H9 (cell line): ENCODE results near the gene RPN1. TPM values are rescaled to one million over a fixed set of nuclear protein-coding genes. Genes with fewer than 3 reads are reported as not detected.

Experiments
- DNase-seq: peaks from one replicate; pipeline ENCODE4 v3.0.0-alpha.2; 2017
- H2AFZ ChIP-seq: one replicate; pipeline ENCODE4 v1.6.1; 2013; ENCODE audit warnings: mild to moderate bottlenecking, low read length, control low read depth, moderate library complexity
- H2AK5ac ChIP-seq: 2 replicates; pipeline ENCODE4 v1.6.1; 2013; ENCODE audit warnings: low read length, control low read depth, mixed read lengths; ENCODE audit not compliant: insufficient read length
- H2BK120ac ChIP-seq: one replicate; pipeline ENCODE4 v1.6.1; 2013; ENCODE audit warnings: low read depth, mild to moderate bottlenecking, low read length, control low read depth, inconsistent platforms; ENCODE audit not compliant: poor library complexity, severe bottlenecking
- H2BK12ac ChIP-seq: 2 replicates; pipeline ENCODE4 v1.6.1; 2013; ENCODE audit warnings: low read length, control low read depth, mixed read lengths, low read depth; ENCODE audit not compliant: insufficient read length
- H2BK15ac ChIP-seq: 2 replicates; pipeline ENCODE4 v1.6.1; 2013; ENCODE audit warnings: low read depth, low read length, control low read depth
- H2BK20ac ChIP-seq: one replicate; pipeline ENCODE4 v1.6.1; 2013; ENCODE audit warnings: low read depth, mild to moderate bottlenecking, low read length, control low read depth, inconsistent platforms; ENCODE audit not compliant: poor library complexity, severe bottlenecking
- H2BK5ac ChIP-seq: 2 replicates; pipeline ENCODE4 v1.6.1; 2013; ENCODE audit warnings: low read length, control low read depth, mixed read lengths; ENCODE audit not compliant: insufficient read length
- H3K14ac ChIP-seq: 2 replicates; pipeline ENCODE4 v1.6.1; 2013; ENCODE audit warnings: low read length, control low read depth; ENCODE audit not compliant: insufficient read depth
- H3K18ac ChIP-seq: 2 replicates; pipeline ENCODE4 v1.6.1; 2013; ENCODE audit warnings: low read depth, mild to moderate bottlenecking, mixed read lengths, low read length, control low read depth; ENCODE audit not compliant: insufficient read length
- H3K23ac ChIP-seq: 2 replicates; pipeline ENCODE4 v1.6.1; 2013; ENCODE audit warnings: low read length, control low read depth, mixed read lengths, low read depth; ENCODE audit not compliant: insufficient read length
- H3K23me2 ChIP-seq: 2 replicates; pipeline ENCODE4 v1.6.1; 2013; ENCODE audit warnings: low read depth, mild to moderate bottlenecking, mixed read lengths, low read length, control low read depth; ENCODE audit not compliant: insufficient read length, poor library complexity, severe bottlenecking
- H3K27ac ChIP-seq: 2 replicates; pipeline ENCODE4 v1.5.1; 2013; ENCODE audit warnings: low read length, control low read depth, mixed read lengths, low read depth; ENCODE audit not compliant: insufficient read length
- H3K27me3 ChIP-seq: 2 replicates; pipeline ENCODE4 v1.6.1; 2013; ENCODE audit warnings: low read length, control low read depth, inconsistent platforms; ENCODE audit not compliant: insufficient read depth
- H3K4ac ChIP-seq: 2 replicates; pipeline ENCODE4 v1.6.1; 2013; ENCODE audit warnings: low read depth, mild to moderate bottlenecking, control low read depth, inconsistent platforms, low read length, moderate library complexity
- H3K4me1 ChIP-seq: 2 replicates; pipeline ENCODE4 v1.6.1; 2013; ENCODE audit warnings: low read length, control low read depth, inconsistent platforms; ENCODE audit not compliant: insufficient read depth
- H3K4me2 ChIP-seq: 2 replicates; pipeline ENCODE4 v1.6.1; 2013; ENCODE audit warnings: low read length, control low read depth, mixed read lengths; ENCODE audit not compliant: insufficient read length, insufficient read depth
- H3K56ac ChIP-seq: 2 replicates; pipeline ENCODE4 v1.6.1; 2013; ENCODE audit warnings: low read depth, mild to moderate bottlenecking, mixed read lengths, low read length, control low read depth; ENCODE audit not compliant: insufficient read length
- H3K79me1 ChIP-seq: 2 replicates; pipeline ENCODE4 v1.6.1; 2013; ENCODE audit warnings: low read depth, mild to moderate bottlenecking, moderate library complexity, low read length, control low read depth, inconsistent platforms; ENCODE audit not compliant: insufficient read depth, poor library complexity, severe bottlenecking
- H3K79me2 ChIP-seq: 2 replicates; pipeline ENCODE4 v1.6.1; 2013; ENCODE audit warnings: low read length, control low read depth, inconsistent platforms; ENCODE audit not compliant: insufficient read depth
- H3K9ac ChIP-seq: 2 replicates; pipeline ENCODE4 v1.6.1; 2013; ENCODE audit warnings: low read length, control low read depth, mixed read lengths; ENCODE audit not compliant: insufficient read length; ENCODE audit errors: extremely low read depth
- H3K9me3 ChIP-seq: one replicate; pipeline ENCODE4 v1.6.1; 2013; ENCODE audit warnings: low read depth, low read length, inconsistent platforms; ENCODE audit not compliant: control insufficient read depth
- H3T11ph ChIP-seq: one replicate; pipeline ENCODE4 v1.6.1; 2013; ENCODE audit warnings: mild to moderate bottlenecking, low read length, control low read depth, inconsistent platforms
- H4K20me1 ChIP-seq: one replicate; pipeline ENCODE4 v1.6.1; 2013; ENCODE audit not compliant: control insufficient read depth, insufficient read length, insufficient read depth
- H4K5ac ChIP-seq: 2 replicates; pipeline ENCODE4 v1.6.1; 2013; ENCODE audit warnings: low read depth, mild to moderate bottlenecking, mixed read lengths, low read length, control low read depth; ENCODE audit not compliant: insufficient read length
- H4K8ac ChIP-seq: replicated peaks from 2 replicates; pipeline ENCODE4 v1.6.1; 2013; ENCODE audit warnings: low read length, control low read depth, mixed read lengths, low read depth; ENCODE audit not compliant: insufficient read length
- H4K91ac ChIP-seq: 2 replicates; pipeline ENCODE4 v1.6.1; 2013; ENCODE audit warnings: low read depth, mild to moderate bottlenecking, moderate library complexity, mixed read lengths, low read length, control low read depth; ENCODE audit not compliant: insufficient read length
- H3K27ac Mint-ChIP-seq, 3 experiments: 2 replicates in 2 of 3; 3 replicates in 1 of 3; pipeline ENCODE4 v1.8.0; 2020 to 2021; ENCODE audit warnings: mixed read lengths in 3 of 3, mild to moderate bottlenecking in 1 of 3, moderate library complexity in 1 of 3
- H3K27me3 Mint-ChIP-seq: 2 replicates; pipeline ENCODE4 v1.8.0; 2021; ENCODE audit warnings: low read depth, mild to moderate bottlenecking, moderate library complexity, mixed read lengths
- H3K36me3 Mint-ChIP-seq, 3 experiments: 2 replicates in 2 of 3; 3 replicates in 1 of 3; pipeline ENCODE4 v1.8.0; 2020 to 2021; ENCODE audit warnings: low read depth in 3 of 3, mixed read lengths in 3 of 3; ENCODE audit not compliant: insufficient read depth in 1 of 3
- H3K4me1 Mint-ChIP-seq, 2 experiments: 2 replicates each; pipeline ENCODE4 v1.8.0; 2020; ENCODE audit warnings: mixed read lengths in 2 of 2
- H3K4me3 Mint-ChIP-seq, 2 experiments: 2 replicates in 1 of 2; 3 replicates in 1 of 2; pipeline ENCODE4 v1.8.0; 2020 to 2021; ENCODE audit warnings: mild to moderate bottlenecking in 2 of 2, mixed read lengths in 2 of 2, moderate library complexity in 1 of 2
- H3K9me3 Mint-ChIP-seq, 2 experiments: 2 replicates in 1 of 2; 3 replicates in 1 of 2; pipeline ENCODE4 v1.8.0; 2020; ENCODE audit warnings: mild to moderate bottlenecking in 2 of 2, mixed read lengths in 2 of 2, moderate library complexity in 1 of 2
- total RNA-seq: library from RNA; stranded (reverse); gene quantifications from 2 replicates; pipeline ENCODE4 v1.2.1, GENCODE V29; 2021
- TF ChIP-seq, protein P1 (sequence below): fragments of 200-600 bp; sonication (generic); conservative IDR thresholded peaks from 3 replicates; pipeline ENCODE4 v1.8.0; 2021; ENCODE audit warnings: antibody characterized with exemption, mild to moderate bottlenecking

Gene RPN1
- total RNA-seq, 1 experiment from 2014 or later: 174 TPM

- no peak overlapping the region for H3K4me2 ChIP-seq
- no peak overlapping the region for H2BK12ac ChIP-seq
- TF ChIP-seq, protein P1, sequence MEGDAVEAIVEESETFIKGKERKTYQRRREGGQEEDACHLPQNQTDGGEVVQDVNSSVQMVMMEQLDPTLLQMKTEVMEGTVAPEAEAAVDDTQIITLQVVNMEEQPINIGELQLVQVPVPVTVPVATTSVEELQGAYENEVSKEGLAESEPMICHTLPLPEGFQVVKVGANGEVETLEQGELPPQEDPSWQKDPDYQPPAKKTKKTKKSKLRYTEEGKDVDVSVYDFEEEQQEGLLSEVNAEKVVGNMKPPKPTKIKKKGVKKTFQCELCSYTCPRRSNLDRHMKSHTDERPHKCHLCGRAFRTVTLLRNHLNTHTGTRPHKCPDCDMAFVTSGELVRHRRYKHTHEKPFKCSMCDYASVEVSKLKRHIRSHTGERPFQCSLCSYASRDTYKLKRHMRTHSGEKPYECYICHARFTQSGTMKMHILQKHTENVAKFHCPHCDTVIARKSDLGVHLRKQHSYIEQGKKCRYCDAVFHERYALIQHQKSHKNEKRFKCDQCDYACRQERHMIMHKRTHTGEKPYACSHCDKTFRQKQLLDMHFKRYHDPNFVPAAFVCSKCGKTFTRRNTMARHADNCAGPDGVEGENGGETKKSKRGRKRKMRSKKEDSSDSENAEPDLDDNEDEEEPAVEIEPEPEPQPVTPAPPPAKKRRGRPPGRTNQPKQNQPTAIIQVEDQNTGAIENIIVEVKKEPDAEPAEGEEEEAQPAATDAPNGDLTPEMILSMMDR: no peak
- H2AK5ac ChIP-seq: no peak overlapping the region
- H3K27me3 ChIP-seq: no peaks in the 10 kb centered on the region; the same call in 1 of the 2 replicates
- H3K79me1 ChIP-seq: no peaks in the 10 kb centered on the region
- no peak overlapping the region for H2BK5ac ChIP-seq
- H3K14ac ChIP-seq: no peak overlapping the region
- H3K79me2 ChIP-seq: no peaks in the 10 kb centered on the region
- no peak overlapping the region for H2BK120ac ChIP-seq
- H3K18ac ChIP-seq: no peak overlapping the region
- H3K9me3 ChIP-seq: no peaks in the 10 kb centered on the region
- no peak overlapping the region for H4K5ac ChIP-seq
- no peak overlapping the region for H2BK20ac ChIP-seq
- H3K9ac ChIP-seq: no peak overlapping the region
- no peak overlapping the region for H2BK15ac ChIP-seq
- no peak overlapping the region for H4K91ac ChIP-seq
- no peaks in the 10 kb centered on the region for H4K20me1 ChIP-seq
- no peak overlapping the region for H3K23ac ChIP-seq
- DNase-seq: no peak
- no peak overlapping the region for H3K4ac ChIP-seq
- Mint-ChIP-seq H3K36me3 (peaks cover 0 to 4% (median 0%) of the 10 kb centered on the region in 3 experiments; a peak in 1 of 7 replicates), H3K27me3 (peaks cover 26% of the 10 kb centered on the region), H3K27ac (no peak overlapping the region; a peak in 1 of 7 replicates), H3K9me3 (peaks cover 3 to 7% of the 10 kb centered on the region in 2 experiments; a peak in 4 of 5 replicates), H3K4me1 (peaks cover 29 to 30% of the 10 kb centered on the region in 2 experiments), H3K4me3 (no peak overlapping the region)
- H4K8ac ChIP-seq: no peak overlapping the region
- H3K23me2 ChIP-seq: no peaks in the 10 kb centered on the region
- no peak overlapping the region for H3K27ac ChIP-seq
- H3K56ac ChIP-seq: no peak overlapping the region
- no peaks in the 10 kb centered on the region for H3K4me1 ChIP-seq
- no peak overlapping the region for H3T11ph ChIP-seq
- H2AFZ ChIP-seq: no peak overlapping the region
Observed at GRCh38 chr3:128581566-128581965, 69.1 kb downstream of the RPN1 start.
